OCI-M2 (cell line): ENCODE results near the gene ACKR1.

Experiments
- DNase-seq: peaks from one replicate; lab custom pipeline; 2025; ENCODE audit not compliant: unreplicated experiment; lab: John Stamatoyannopoulos, UW

The ACKR1 gene

GRCh38 chr1:159218649-159219636, 14.3 kb downstream of the ACKR1 start:
- no peak for DNase-seq

- no peak for DNase-seq
Measured at GRCh38 chr1:159222075-159222865, 17.6 kb downstream of the ACKR1 start.

GRCh38 chr1:159223004-159223403, 18.3 kb downstream of the ACKR1 start:
- no peak for DNase-seq

GRCh38 chr1:159228554-159228953, 23.9 kb downstream of the ACKR1 start:
- no peak for DNase-seq

GRCh38 chr1:159229260-159229885, 24.7 kb downstream of the ACKR1 start:
- DNase-seq = no peak

- no peak for DNase-seq
Measured at GRCh38 chr1:159229896-159230295, 25.2 kb downstream of the ACKR1 start.

GRCh38 chr1:159239551-159240220, 35.0 kb downstream of the ACKR1 start:
- DNase-seq = no peak

- DNase-seq = no peak
Measured at GRCh38 chr1:159247266-159247665, 42.6 kb downstream of the ACKR1 start.

- DNase-seq = no peak
Measured at GRCh38 chr1:159248311-159248710, 43.6 kb downstream of the ACKR1 start.

GRCh38 chr1:159250638-159251216, 46.1 kb downstream of the ACKR1 start:
- DNase-seq = no peak
